NCI-H1048 (cell line): Measurements from ENCODE around the gene IL36RN.

Experiments
- DNase-seq: peaks from one replicate; lab custom pipeline; 2025; lab: John Stamatoyannopoulos, UW

The IL36RN gene

DNA sequence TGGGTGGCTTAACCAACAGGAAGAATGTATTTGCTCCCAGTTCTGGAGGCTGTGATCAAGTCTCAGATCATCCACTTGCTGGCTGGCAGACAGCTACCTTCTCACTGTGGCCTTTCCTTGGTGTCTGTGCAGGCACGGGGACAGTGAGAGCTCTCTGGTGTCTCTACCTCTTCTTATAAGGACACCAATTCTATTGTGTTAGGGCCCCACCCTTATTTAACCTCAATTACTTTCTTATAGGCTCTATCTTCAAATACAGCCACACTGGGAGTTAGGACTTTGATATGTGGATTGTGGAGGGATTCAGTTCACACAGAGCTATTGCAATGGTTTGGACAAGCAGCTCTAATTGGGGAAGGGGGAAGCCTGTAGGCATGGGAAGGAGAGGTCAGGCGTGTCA lies 43.1 kb downstream of the IL36RN start:
- no peak for DNase-seq

DNA sequence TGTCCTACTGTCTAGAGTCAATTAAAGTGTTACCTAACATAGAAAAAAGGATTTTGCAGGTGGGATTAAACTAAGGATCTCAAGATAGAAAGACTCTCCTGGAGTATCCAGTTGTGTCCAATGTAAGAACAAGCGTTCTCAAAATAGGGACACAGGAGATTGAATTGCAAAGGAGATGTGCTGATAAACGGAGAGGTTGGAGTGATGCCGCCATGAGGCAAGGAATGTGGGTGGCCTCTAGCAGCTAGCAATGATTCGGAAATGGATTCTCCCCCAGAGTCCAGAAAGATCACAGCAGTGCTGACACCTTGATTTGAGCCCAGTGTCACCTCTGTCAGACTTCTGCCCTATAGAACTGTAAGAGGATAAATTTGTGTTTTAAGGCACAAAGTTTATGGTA lies 44.3 kb downstream of the IL36RN start:
- DNase-seq: no peak

DNA sequence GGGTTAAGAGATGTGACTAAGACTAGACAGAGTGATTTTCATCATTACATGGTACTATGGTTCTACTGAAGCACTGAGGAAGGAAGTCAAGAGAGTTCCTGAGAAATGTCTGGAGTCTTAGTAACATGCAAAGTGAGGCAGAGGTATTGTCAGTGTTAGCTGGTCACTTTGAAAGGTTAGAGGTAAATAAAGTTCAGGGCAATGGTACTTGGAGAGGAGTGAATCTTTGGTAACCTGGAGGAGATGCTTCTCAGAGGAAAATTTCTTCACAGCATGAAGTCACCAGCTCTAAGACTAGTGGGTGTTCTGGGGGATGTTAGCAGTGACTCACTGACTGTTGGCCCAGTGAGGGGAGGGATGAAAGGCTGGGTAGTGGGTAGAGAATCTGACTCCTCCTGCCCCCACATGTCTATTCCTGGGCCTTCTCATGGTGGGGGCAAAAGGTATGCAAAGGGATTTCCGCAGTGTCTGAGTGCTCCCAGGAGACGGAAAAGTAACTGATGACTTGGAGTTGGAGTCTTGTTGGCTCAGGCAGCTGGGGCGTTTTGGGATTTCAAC lies 45.1 kb downstream of the IL36RN start:
- DNase-seq: no peak

DNA sequence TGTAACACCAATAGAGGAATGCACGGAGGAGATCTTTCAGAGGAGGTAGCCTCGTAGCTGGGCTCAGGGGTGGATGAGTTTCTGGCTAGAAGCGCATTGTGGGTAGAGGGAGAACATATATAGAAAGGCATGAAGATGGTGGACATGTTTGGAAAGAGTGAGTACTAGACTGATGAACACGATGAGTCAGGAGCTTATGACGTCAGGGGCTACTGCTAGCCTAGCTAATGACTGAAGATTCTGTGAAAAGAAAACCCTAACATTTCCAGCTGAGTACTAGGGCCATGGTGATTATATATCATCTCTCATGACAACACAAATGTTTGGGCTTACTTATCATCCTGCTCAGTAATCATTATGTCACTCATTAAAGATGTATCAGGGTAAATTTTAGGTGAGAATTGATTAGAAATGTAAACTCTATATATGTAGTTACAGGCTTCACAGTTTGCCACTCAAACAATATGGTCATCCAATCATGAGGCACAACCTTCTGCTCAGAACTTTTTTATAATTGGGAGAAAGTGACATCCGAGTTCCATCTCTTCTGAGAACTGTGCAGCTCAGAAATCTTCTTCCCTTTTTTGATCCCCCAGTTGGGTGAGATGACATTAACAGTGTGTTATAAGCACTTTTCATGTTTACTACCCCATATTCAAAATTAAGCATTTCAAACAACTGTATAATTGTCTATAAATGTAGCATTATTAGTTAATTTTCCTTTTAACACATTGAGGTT lies 46.2 kb downstream of the IL36RN start:
- DNase-seq: no peak

DNA sequence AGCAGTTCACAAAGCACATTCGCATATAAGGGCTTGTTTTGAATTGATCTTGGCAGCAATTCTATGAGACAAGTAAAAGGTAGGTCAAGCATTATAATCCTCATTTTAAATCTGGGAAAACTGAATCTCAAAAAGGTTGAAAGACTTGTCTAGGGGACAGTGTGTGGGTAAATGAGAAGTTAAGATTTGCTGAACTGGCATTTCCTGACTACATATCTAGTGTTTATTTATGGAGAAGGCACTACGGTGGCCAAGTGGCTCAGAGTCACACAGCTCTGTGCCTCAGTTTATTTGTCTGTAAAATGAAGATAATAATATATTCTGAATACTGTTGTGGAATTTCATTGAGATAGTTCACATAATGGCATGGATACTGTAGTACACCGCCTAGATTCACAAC lies 52.1 kb downstream of the IL36RN start:
- DNase-seq: no peak

DNA sequence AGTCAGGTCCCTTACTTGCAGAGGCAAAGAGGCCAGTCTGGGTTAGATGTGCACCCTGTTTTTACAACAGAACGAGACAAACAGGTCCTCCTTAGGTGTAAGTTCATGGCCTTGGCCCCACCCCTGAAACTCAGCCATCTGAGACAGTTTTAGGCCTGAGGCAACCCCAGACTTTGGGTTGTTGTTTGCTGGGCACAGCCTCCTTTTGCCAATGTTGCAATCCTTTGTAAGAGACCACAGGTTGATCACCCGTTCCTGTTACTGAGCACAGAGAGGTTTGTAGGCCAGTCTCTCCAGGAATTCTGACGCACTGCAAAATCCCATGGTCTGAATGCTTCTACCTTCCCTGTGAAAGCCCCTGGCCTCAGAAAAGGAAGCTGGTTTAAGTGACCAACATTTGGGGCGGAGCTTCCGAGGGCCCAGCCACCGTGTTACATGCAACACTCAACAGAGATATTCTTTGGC lies 52.9 kb downstream of the IL36RN start:
- no peak for DNase-seq

DNA sequence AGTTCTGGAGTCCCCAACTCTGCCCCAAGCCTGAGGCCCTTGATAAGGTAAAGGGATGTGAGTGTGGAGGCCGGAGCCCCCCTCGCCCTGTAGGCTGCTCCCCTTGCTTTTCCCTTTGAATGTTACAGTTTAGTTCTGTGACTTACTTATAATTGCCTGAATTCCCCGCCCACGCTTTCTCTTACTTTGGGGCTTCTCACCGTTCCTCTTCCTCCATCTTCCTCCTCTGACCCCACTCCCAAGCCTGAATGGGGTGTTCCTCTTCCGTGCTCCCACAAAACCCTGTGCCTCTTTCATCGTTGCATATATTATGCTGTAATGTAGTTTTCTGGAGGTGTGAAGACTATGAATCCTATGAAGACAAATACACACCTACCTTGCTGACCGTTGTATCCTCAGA lies 53.4 kb downstream of the IL36RN start:
- DNase-seq: no peak

DNA sequence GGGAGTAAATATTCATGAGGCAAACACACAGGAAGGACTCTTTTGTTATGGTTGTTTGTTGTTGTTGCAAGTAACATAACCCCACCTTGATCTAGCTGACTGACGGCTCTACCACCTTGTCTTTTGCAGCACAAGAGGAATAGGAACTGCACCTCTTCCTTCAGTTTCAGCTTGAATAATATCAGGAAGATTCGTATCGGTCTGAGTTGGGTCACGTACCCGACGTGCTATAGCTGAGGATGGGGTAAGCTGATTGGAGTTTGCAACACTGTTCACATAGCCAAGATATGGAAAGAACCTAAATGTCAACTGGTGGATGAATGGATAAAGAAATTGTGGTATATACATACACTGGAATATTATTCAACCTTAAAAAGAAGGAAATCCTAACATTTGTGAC lies 53.9 kb downstream of the IL36RN start:
- DNase-seq: no peak

DNA sequence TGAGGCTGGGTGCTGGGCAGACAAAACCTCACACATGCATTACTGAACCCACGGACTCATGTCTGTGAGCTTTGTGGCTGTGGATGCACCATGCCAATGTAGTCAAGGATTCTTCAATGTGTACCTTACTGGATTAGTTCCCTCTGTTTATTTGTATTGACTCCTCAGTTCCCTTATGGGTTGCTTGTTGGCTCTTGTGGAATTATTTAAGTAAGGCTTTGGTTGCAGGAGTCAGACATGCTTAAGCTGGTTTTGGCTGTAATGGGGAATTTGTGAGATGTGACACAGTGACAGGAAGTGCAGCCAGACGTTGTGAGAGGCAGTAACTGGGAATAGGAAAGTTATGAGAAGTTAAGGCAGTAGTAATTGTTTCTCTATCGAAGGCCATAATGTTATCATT lies 54.8 kb downstream of the IL36RN start:
- no peak for DNase-seq
